K562 (cell line): ENCODE data around the gene ZC3H7B. TPM values are rescaled to one million over a fixed set of nuclear protein-coding genes. Genes with fewer than 3 reads are reported as not detected.

Experiments
- ARID1B ChIP-seq: fragments of 450-650 bp; IDR thresholded peaks from 2 replicates; pipeline ENCODE4 v1.6.1; 2016; ENCODE audit warnings: antibody characterized with exemption, mild to moderate bottlenecking, inconsistent platforms
- ARNT ChIP-seq, 2 experiments: fragments of 450-650 bp; IDR thresholded peaks; 2 replicates each; pipeline ENCODE4 v1.6.1; 2016; ENCODE audit warnings: mild to moderate bottlenecking in 1 of 2
- CTBP1 ChIP-seq: fragments of 450-650 bp; IDR thresholded peaks from 2 replicates; pipeline ENCODE4 v1.6.1; 2016; ENCODE audit warnings: borderline replicate concordance
- EGR1 ChIP-seq: fragments of 450-650 bp; conservative IDR thresholded peaks from 2 replicates; pipeline ENCODE4 v1.6.1; 2017; ENCODE audit warnings: mild to moderate bottlenecking
- FOSL1 ChIP-seq: fragments of 200-800 bp; sonication (Bioruptor generic); conservative IDR thresholded peaks from 2 replicates; pipeline ENCODE4 v1.6.1; 2016; ENCODE audit warnings: missing genetic modification characterization, missing compliant biosample characterization
- FOXJ3 ChIP-seq: sonication (generic); formaldehyde crosslinking; IDR thresholded peaks from 2 replicates; pipeline ENCODE4 v1.4.0; 2020; ENCODE audit warnings: mild to moderate bottlenecking, missing genetic modification reagents
- HDAC1 ChIP-seq, 2 experiments: fragments of 450-650 bp; IDR thresholded peaks; 2 replicates each; pipeline ENCODE4 v1.6.1; 2016 to 2017; ENCODE audit warnings: inconsistent platforms in 1 of 2, mild to moderate bottlenecking in 1 of 2, moderate library complexity in 1 of 2
- KAT8 ChIP-seq: fragments of 450-650 bp; IDR thresholded peaks from 2 replicates; pipeline ENCODE4 v1.6.1; 2016; ENCODE audit warnings: low read depth, mild to moderate bottlenecking
- MYBL2 ChIP-seq, 2 experiments: fragments of 450-650 bp in 1 of 2; sonication (generic) in 1 of 2; formaldehyde crosslinking in 1 of 2; IDR thresholded peaks; 2 replicates each; pipeline versions ENCODE4 v1.6.1 to v1.8.1; 2017 to 2022; ENCODE audit warnings: borderline replicate concordance in 1 of 2, inconsistent platforms in 1 of 2, low read depth in 1 of 2, mild to moderate bottlenecking in 1 of 2, missing genetic modification reagents in 1 of 2, moderate library complexity in 1 of 2
- NCOR1 ChIP-seq: fragments of 450-650 bp; IDR thresholded peaks from 2 replicates; pipeline ENCODE4 v1.6.1; 2016; ENCODE audit warnings: mild to moderate bottlenecking, moderate library complexity
- NFE2 ChIP-seq: IDR thresholded peaks from 2 replicates; pipeline ENCODE4 v1.6.1; 2014; ENCODE audit warnings: antibody characterized with exemption, low read depth
- NFIC ChIP-seq: fragments of 450-650 bp; IDR thresholded peaks from 2 replicates; pipeline ENCODE4 v1.6.1; 2017; ENCODE audit warnings: mild to moderate bottlenecking, inconsistent platforms
- NRF1 ChIP-seq, 2 experiments: fragments of 450-650 bp; IDR thresholded peaks in 1 of 2; conservative IDR thresholded peaks in 1 of 2; 2 replicates each; pipeline ENCODE4 v1.6.1; 2014; ENCODE audit warnings: mild to moderate bottlenecking in 2 of 2
- PHF21A ChIP-seq: fragments of 450-650 bp; IDR thresholded peaks from 2 replicates; pipeline ENCODE4 v1.6.1; 2017; ENCODE audit warnings: low read depth, borderline replicate concordance
- PTBP1 ChIP-seq: fragments of 200-400 bp; formaldehyde crosslinking; IDR thresholded peaks from 2 replicates; pipeline ENCODE4 v1.6.1; 2017; ENCODE audit warnings: low read depth, low read length
- RBBP5 ChIP-seq: fragments of 200-600 bp; sonication (generic); IDR thresholded peaks from 2 replicates; pipeline ENCODE4 v1.6.1; 2012; ENCODE audit warnings: borderline replicate concordance, mild to moderate bottlenecking, low read length, control low read depth, inconsistent platforms; ENCODE audit not compliant: insufficient read depth, poor library complexity, severe bottlenecking
- RBM17 ChIP-seq: fragments of 200-400 bp; formaldehyde crosslinking; IDR thresholded peaks from 2 replicates; pipeline ENCODE4 v1.6.1; 2017; ENCODE audit warnings: low read depth, mild to moderate bottlenecking, low read length, borderline replicate concordance
- SMARCA4 ChIP-seq: fragments of 450-650 bp; IDR thresholded peaks from 2 replicates; pipeline ENCODE4 v1.6.1; 2016
- SMARCC2 ChIP-seq: fragments of 450-650 bp; IDR thresholded peaks from 2 replicates; pipeline ENCODE4 v1.6.1; 2017; ENCODE audit warnings: antibody characterized with exemption, moderate library complexity, mild to moderate bottlenecking, low read depth
- SMC3 ChIP-seq: conservative IDR thresholded peaks from 2 replicates; pipeline ENCODE4 v1.6.1; 2011; ENCODE audit warnings: low read depth, low read length, improper control_type of control experiment; ENCODE audit not compliant: insufficient read depth
- SOX6 ChIP-seq: fragments of 450-650 bp; IDR thresholded peaks from 2 replicates; pipeline ENCODE4 v1.6.1; 2014; ENCODE audit warnings: mild to moderate bottlenecking
- TAL1 ChIP-seq: fragments of 450-650 bp; IDR thresholded peaks from 2 replicates; pipeline ENCODE4 v1.6.1; 2016; ENCODE audit warnings: mild to moderate bottlenecking
- TARDBP ChIP-seq: fragments of 450-650 bp; IDR thresholded peaks from 2 replicates; pipeline ENCODE4 v1.6.1; 2016
- TCF3 ChIP-seq: sonication (generic); formaldehyde crosslinking; IDR thresholded peaks from 2 replicates; pipeline ENCODE4 v1.4.0; 2020; ENCODE audit warnings: mild to moderate bottlenecking, missing genetic modification reagents
- ZBTB7A ChIP-seq: IDR thresholded peaks from 2 replicates; pipeline ENCODE4 v1.6.1; 2011; ENCODE audit warnings: low read depth, mild to moderate bottlenecking, low read length, moderate library complexity, borderline replicate concordance; ENCODE audit not compliant: control insufficient read depth
- ZNF263 ChIP-seq: sonication (generic); formaldehyde crosslinking; IDR thresholded peaks from 2 replicates; pipeline ENCODE4 v1.8.0; 2022; ENCODE audit warnings: mild to moderate bottlenecking, missing genetic modification reagents, borderline replicate concordance
- polyA plus RNA-seq, 8 experiments: library from polyadenylated mRNA; depleted of rRNA in 4 of 8; stranded (reverse) in 5 of 8; unstranded in 3 of 8; fragments of >200 nt; fragmentation: Nextera tagmentation in 2 of 8; fragmentation: Illumina TruSeq in 1 of 8; extraction: Ambion mirVana in 2 of 8; extraction: Trizol in 1 of 8; gene quantifications; 2 replicates each; pipeline versions ENCODE4 v1.2.1 to v1.2.3, GENCODE V29; 2011 to 2014; ENCODE audit warnings: inconsistent platforms in 1 of 8, missing spikeins in 1 of 8
- total RNA-seq, 7 experiments: library from RNA; depleted of rRNA in 6 of 7; stranded (reverse); fragments of >200 nt in 6 of 7; fragmentation: Illumina TruSeq in 2 of 7; extraction: Trizol in 2 of 7; gene quantifications; 2 replicates each; pipeline versions ENCODE4 v1.2.1 to v1.2.3, GENCODE V29; 2011 to 2021; ENCODE audit warnings: low replicate concordance in 1 of 7
- TF ChIP-seq, protein P1 (sequence below): fragments of 250-450 bp; sonication (Bioruptor Pico); IDR thresholded peaks from 2 replicates; pipeline ENCODE4 v1.5.0; 2021
- TF ChIP-seq, protein P2 (sequence below): fragments of 200-800 bp; sonication (Bioruptor generic); IDR thresholded peaks from 2 replicates; pipeline ENCODE4 v1.6.1; 2017; ENCODE audit warnings: missing genetic modification characterization, missing compliant biosample characterization
- TF ChIP-seq, protein P3 (sequence below): fragments of 200-800 bp; sonication (Bioruptor generic); IDR thresholded peaks from 2 replicates; pipeline ENCODE4 v1.6.1; 2017; ENCODE audit warnings: missing genetic modification characterization, missing compliant biosample characterization

ZC3H7B gene
- total and polyA plus RNA-seq, 9 of the 15 experiments (the other 6 are each of a cell fraction or from before 2014, with no cell fraction given), result 0.07 to 49.8 (median 26.8) TPM

DNA sequence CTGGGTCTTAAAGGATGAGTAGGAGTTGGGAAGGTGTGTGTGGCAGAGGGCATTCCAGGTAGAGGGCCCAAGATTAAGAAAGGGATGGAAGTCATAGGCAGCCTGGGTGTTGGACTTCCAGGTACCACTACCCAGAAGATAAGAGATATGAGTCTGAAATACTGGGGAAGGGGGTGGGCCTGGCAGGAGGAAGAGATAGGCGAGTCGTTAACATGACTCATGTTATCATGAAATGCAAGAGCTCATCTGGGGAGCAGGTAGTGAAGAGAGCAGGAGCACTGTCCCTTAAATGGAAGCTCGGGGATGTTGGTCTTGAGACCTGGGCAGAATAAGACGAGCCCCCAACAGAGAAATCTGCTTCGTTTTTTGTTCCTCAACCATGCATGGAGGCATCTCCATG lies 10.2 kb downstream of the ZC3H7B start (continued):
- no peak for TF ChIP-seq MYBL2 (IDR thresholded peaks at IDR 0.05; ENCODE audit: low read depth)
- no peak for TF ChIP-seq MYBL2 (CRISPR knock-in tag; IDR thresholded peaks at IDR 0.05; ENCODE audit: borderline replicate concordance)
- no peak for TF ChIP-seq ARNT (IDR thresholded peaks at IDR 0.05)
- peak; percentile 43; the same call in 1 of the 2 replicates for TF ChIP-seq TAL1
- TF ChIP-seq ZBTB7A, result peak; percentile 39; the same call in 1 of the 2 replicates
- TF ChIP-seq, protein P1, sequence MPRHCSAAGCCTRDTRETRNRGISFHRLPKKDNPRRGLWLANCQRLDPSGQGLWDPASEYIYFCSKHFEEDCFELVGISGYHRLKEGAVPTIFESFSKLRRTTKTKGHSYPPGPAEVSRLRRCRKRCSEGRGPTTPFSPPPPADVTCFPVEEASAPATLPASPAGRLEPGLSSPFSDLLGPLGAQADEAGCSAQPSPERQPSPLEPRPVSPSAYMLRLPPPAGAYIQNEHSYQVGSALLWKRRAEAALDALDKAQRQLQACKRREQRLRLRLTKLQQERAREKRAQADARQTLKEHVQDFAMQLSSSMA (CRISPR knock-in tag), result no peak
- TF ChIP-seq TCF3 (CRISPR knock-in tag), result peak; percentile 64
- peak; percentile 83 for TF ChIP-seq SMARCA4
- no peak for TF ChIP-seq TARDBP
- no peak for TF ChIP-seq SMC3
- peak; percentile 58; the same call in 1 of the 2 replicates for TF ChIP-seq ZNF263
- peak; percentile 87 for TF ChIP-seq ARID1B
- TF ChIP-seq SOX6, result 0 out of 2 replicates have a peak, but pooled peaks have one; percentile 13
- TF ChIP-seq, protein P2, sequence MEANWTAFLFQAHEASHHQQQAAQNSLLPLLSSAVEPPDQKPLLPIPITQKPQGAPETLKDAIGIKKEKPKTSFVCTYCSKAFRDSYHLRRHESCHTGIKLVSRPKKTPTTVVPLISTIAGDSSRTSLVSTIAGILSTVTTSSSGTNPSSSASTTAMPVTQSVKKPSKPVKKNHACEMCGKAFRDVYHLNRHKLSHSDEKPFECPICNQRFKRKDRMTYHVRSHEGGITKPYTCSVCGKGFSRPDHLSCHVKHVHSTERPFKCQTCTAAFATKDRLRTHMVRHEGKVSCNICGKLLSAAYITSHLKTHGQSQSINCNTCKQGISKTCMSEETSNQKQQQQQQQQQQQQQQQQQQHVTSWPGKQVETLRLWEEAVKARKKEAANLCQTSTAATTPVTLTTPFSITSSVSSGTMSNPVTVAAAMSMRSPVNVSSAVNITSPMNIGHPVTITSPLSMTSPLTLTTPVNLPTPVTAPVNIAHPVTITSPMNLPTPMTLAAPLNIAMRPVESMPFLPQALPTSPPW (CRISPR knock-in tag), result peak; percentile 26; the same call in 1 of the 2 replicates
- no peak for TF ChIP-seq NRF1 (conservative IDR thresholded peaks at IDR 0.05 in 1 of 2, IDR thresholded peaks at IDR 0.05 in 1 of 2)
- TF ChIP-seq NFIC, result peak; percentile 37
- TF ChIP-seq NCOR1, result peak; percentile 57
- TF ChIP-seq RBBP5, result no peak
- TF ChIP-seq SMARCC2, result 0 out of 2 replicates have a peak, but pooled peaks have one; percentile 52
- no peak for TF ChIP-seq FOXJ3 (CRISPR knock-in tag)
- no peak for TF ChIP-seq RBM17
- TF ChIP-seq NFE2, result 0 out of 2 replicates have a peak, but pooled peaks have one; percentile 38
- TF ChIP-seq KAT8, result no peak
- TF ChIP-seq FOSL1 (tag), result peak; percentile 72
- TF ChIP-seq CTBP1, result peak; percentile 59
- no peak for TF ChIP-seq PHF21A
- TF ChIP-seq HDAC1 (IDR thresholded peaks at IDR 0.05), result 0 out of 4 replicates have a peak, but pooled peaks of 1 of the 2 experiments have one; percentile 18
- 0 out of 2 replicates have a peak, but pooled peaks have one; percentile 13 for TF ChIP-seq EGR1
- TF ChIP-seq, protein P3, sequence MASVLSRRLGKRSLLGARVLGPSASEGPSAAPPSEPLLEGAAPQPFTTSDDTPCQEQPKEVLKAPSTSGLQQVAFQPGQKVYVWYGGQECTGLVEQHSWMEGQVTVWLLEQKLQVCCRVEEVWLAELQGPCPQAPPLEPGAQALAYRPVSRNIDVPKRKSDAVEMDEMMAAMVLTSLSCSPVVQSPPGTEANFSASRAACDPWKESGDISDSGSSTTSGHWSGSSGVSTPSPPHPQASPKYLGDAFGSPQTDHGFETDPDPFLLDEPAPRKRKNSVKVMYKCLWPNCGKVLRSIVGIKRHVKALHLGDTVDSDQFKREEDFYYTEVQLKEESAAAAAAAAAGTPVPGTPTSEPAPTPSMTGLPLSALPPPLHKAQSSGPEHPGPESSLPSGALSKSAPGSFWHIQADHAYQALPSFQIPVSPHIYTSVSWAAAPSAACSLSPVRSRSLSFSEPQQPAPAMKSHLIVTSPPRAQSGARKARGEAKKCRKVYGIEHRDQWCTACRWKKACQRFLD (CRISPR knock-in tag), result no peak
- TF ChIP-seq PTBP1, result no peak
